Measurements from ENCODE around the gene MUSTN1.

Gene MUSTN1

GRCh38 chr3:52856666-52857065, 21.8 kb upstream of the MUSTN1 start:
- Histone ChIP-seq H3K4me3 (no peak overlapping the region), H3K27ac (no peak overlapping the region)
- no peak for TF ChIP-seq CTCF (IDR thresholded peaks at IDR 0.05)
- no peak for DNase-seq (ENCODE audit: low spot score)

- TF ChIP-seq CTCF (IDR thresholded peaks at IDR 0.05) = no peak
- no peak for DNase-seq (ENCODE audit: low spot score)
- H3K4me3 ChIP-seq = no peak overlapping the region
- H3K27ac ChIP-seq = no peak overlapping the region
Measured at GRCh38 chr3:52854013-52854412, 19.2 kb upstream of the MUSTN1 start.

GRCh38 chr3:52852419-52852818, 17.6 kb upstream of the MUSTN1 start:
- no peak for DNase-seq (ENCODE audit: low spot score)
- TF ChIP-seq CTCF (IDR thresholded peaks at IDR 0.05) = no peak
- no peak overlapping the region for H3K4me3 ChIP-seq
- H3K27ac ChIP-seq = no peak overlapping the region

GRCh38 chr3:52851348-52851747, 16.5 kb upstream of the MUSTN1 start:
- no peak overlapping the region for H3K27ac ChIP-seq
- TF ChIP-seq CTCF (IDR thresholded peaks at IDR 0.05) = no peak
- no peak for DNase-seq (ENCODE audit: low spot score)
- H3K4me3 ChIP-seq = no peak overlapping the region

DNA sequence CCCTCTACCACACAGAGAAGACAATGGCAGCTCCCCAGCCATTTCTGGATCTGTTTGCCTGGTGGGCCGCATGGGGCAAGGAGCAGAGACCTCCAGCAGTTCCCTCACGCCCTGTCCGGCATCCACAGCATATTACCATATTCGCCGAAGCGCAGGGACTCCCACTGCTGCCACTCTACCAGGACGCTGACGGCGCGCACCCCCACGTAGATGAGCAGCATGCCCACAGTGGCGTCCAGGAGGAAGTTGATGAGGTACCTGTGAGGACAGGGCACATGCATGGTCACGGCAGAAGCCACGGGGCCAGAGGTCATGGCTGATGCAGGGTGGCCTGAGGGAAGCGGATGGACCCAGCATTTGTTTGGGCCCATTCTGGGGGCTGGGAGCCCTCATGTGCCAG, 14.8 kb upstream of the MUSTN1 start:
- TF ChIP-seq CTCF (IDR thresholded peaks at IDR 0.05) = no peak
- no peak for DNase-seq (ENCODE audit: low spot score)
- H3K27ac ChIP-seq = peak overlapping the region in 1 of 2 donors; percentile 73
- H3K4me3 ChIP-seq = no peak overlapping the region

DNA sequence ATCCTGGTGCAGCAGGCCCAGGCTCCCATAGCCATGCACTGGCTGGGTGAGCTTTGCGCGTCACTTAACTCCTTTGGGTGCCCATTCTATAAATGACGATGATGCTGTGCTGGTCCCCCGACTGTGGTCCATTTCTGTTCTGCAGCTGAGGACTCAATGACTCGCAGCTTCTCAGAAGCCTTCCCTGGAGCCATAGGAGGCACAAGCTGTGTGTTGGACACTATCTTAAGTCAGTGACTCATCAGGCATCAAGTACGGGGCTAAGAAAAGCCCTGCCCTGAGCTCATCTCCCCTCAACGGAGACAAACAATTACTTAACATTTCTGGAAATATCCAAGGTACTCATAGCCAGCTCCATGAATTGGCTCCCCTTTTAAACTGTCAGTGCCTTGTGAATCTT, 13.8 kb upstream of the MUSTN1 start:
- peak overlapping the region in 1 of 2 donors; percentile 73 for H3K27ac ChIP-seq
- H3K4me3 ChIP-seq = no peak overlapping the region
- TF ChIP-seq CTCF (IDR thresholded peaks at IDR 0.05) = no peak
- no peak for DNase-seq (ENCODE audit: low spot score)

GRCh38 chr3:52847726-52848125, 12.9 kb upstream of the MUSTN1 start:
- Histone ChIP-seq H3K27ac (peak overlapping the region in 1 of 2 donors; percentile 73), H3K4me3 (no peak overlapping the region)
- no peak for TF ChIP-seq CTCF (IDR thresholded peaks at IDR 0.05)
- no peak for DNase-seq (ENCODE audit: low spot score)
